WTC11 (cell line): ENCODE measurements around the gene ALDH3B1. TPM values are rescaled to one million over a fixed set of nuclear protein-coding genes. Genes with fewer than 3 reads are reported as not detected.

ENCODE experiments used
- ATAC-seq: fragments of 200-7000 bp; cut with Tn5 transposase; 2 replicates; pipeline ENCODE4 v1.10.0; 2021; ENCODE audit warnings: mild to moderate bottlenecking, moderate library complexity
- CTCF ChIA-PET: fragments of 300-600 bp; sonication (Branson Sonifier 250); formaldehyde crosslinking; loops from one replicate; lab custom pipeline; 2021; ENCODE audit warnings: antibody characterized with exemption; lab: Charles Lee
- POLR2A ChIA-PET: fragments of 350-600 bp; sonication (Branson Sonifier 250); formaldehyde crosslinking; loops from one replicate; lab custom pipeline; 2021; ENCODE audit warnings: antibody characterized with exemption; lab: Charles Lee
- DNase-seq: peaks from one replicate; pipeline ENCODE4 v3.0.0; 2021; ENCODE audit warnings: low spot score
- H3K27ac Mint-ChIP-seq: 2 replicates; pipeline ENCODE4 v1.8.0; 2021; ENCODE audit warnings: mixed read lengths
- H3K27me3 Mint-ChIP-seq: 2 replicates; pipeline ENCODE4 v1.8.0; 2021; ENCODE audit warnings: low read depth, mild to moderate bottlenecking, moderate library complexity, mixed read lengths
- H3K36me3 Mint-ChIP-seq: 2 replicates; pipeline ENCODE4 v1.8.0; 2021; ENCODE audit warnings: mixed read lengths
- H3K4me1 Mint-ChIP-seq: 2 replicates; pipeline ENCODE4 v1.8.0; 2022; ENCODE audit warnings: mixed read lengths
- H3K4me3 Mint-ChIP-seq: 2 replicates; pipeline ENCODE4 v1.8.0; 2021; ENCODE audit warnings: mild to moderate bottlenecking, moderate library complexity, mixed read lengths
- H3K9me3 Mint-ChIP-seq: 2 replicates; pipeline ENCODE4 v1.8.0; 2021; ENCODE audit warnings: mixed read lengths
- AFF4 ChIP-seq: sonication (generic); formaldehyde crosslinking; IDR thresholded peaks from 2 replicates; pipeline ENCODE4 v1.8.1; 2023; ENCODE audit warnings: mild to moderate bottlenecking, missing genetic modification reagents, borderline replicate concordance
- ELF4 ChIP-seq: sonication (generic); formaldehyde crosslinking; IDR thresholded peaks from 2 replicates; pipeline ENCODE4 v1.8.1; 2022; ENCODE audit warnings: low read depth, mild to moderate bottlenecking, moderate library complexity, missing genetic modification reagents
- GABPB1 ChIP-seq: sonication (generic); formaldehyde crosslinking; IDR thresholded peaks from 2 replicates; pipeline ENCODE4 v1.8.1; 2023; ENCODE audit warnings: mild to moderate bottlenecking, missing genetic modification reagents
- IRF2 ChIP-seq: sonication (generic); formaldehyde crosslinking; IDR thresholded peaks from 2 replicates; pipeline ENCODE4 v1.8.0; 2022; ENCODE audit warnings: low read depth, missing genetic modification reagents, borderline replicate concordance
- JUN ChIP-seq: sonication (generic); formaldehyde crosslinking; IDR thresholded peaks from 2 replicates; pipeline ENCODE4 v1.8.0; 2023; ENCODE audit warnings: mild to moderate bottlenecking, missing genetic modification reagents
- MLX ChIP-seq: sonication (generic); formaldehyde crosslinking; IDR thresholded peaks from 2 replicates; pipeline ENCODE4 v1.8.1; 2023; ENCODE audit warnings: mild to moderate bottlenecking, missing genetic modification reagents, moderate library complexity
- NFYB ChIP-seq: sonication (generic); formaldehyde crosslinking; conservative IDR thresholded peaks from 2 replicates; pipeline ENCODE4 v1.8.0; 2022; ENCODE audit warnings: low read depth, missing genetic modification reagents
- PRRX2 ChIP-seq: fragments of 250-450 bp; sonication (Bioruptor Pico); IDR thresholded peaks from 2 replicates; pipeline ENCODE4 v1.8.0; 2021; ENCODE audit warnings: mild to moderate bottlenecking
- RELA ChIP-seq: sonication (generic); formaldehyde crosslinking; IDR thresholded peaks from 2 replicates; pipeline ENCODE4 v1.8.1; 2022; ENCODE audit warnings: missing genetic modification reagents, mild to moderate bottlenecking, borderline replicate concordance
- RORB ChIP-seq: fragments of 250-450 bp; sonication (Bioruptor Pico); IDR thresholded peaks from 2 replicates; pipeline ENCODE4 v1.9.0; 2021; ENCODE audit warnings: mild to moderate bottlenecking
- ZNF232 ChIP-seq: sonication (generic); formaldehyde crosslinking; IDR thresholded peaks from 2 replicates; pipeline ENCODE4 v1.8.0; 2022; ENCODE audit warnings: mild to moderate bottlenecking, missing genetic modification reagents
- ZNF263 ChIP-seq: sonication (generic); formaldehyde crosslinking; IDR thresholded peaks from 2 replicates; pipeline ENCODE4 v1.8.1; 2022; ENCODE audit warnings: low read depth, mild to moderate bottlenecking, moderate library complexity, missing genetic modification reagents
- ZNF425 ChIP-seq: fragments of 250-450 bp; sonication (Bioruptor Pico); conservative IDR thresholded peaks from 2 replicates; pipeline ENCODE4 v1.9.0; 2021; ENCODE audit warnings: mild to moderate bottlenecking
- ZSCAN18 ChIP-seq: fragments of 250-450 bp; sonication (Bioruptor Pico); IDR thresholded peaks from 2 replicates; pipeline ENCODE4 v2.1.2; 2022; ENCODE audit warnings: mild to moderate bottlenecking, moderate library complexity
- total RNA-seq: library from RNA; stranded (reverse); gene quantifications from 3 replicates; pipeline ENCODE4 v1.2.3, GENCODE V29; 2021
- TF ChIP-seq, protein P1 (sequence below): fragments of 250-450 bp; sonication (Bioruptor Pico); IDR thresholded peaks from 2 replicates; pipeline ENCODE4 v1.9.0; 2021; ENCODE audit warnings: mild to moderate bottlenecking, borderline replicate concordance
- TF ChIP-seq, protein P2 (sequence below): sonication (generic); formaldehyde crosslinking; IDR thresholded peaks from 2 replicates; pipeline ENCODE4 v1.8.0; 2022; ENCODE audit warnings: mild to moderate bottlenecking, missing genetic modification reagents

ALDH3B1 gene
- total RNA-seq, 1 experiment from 2014 or later: 0.46 TPM

- H3K4me1 Mint-ChIP-seq: peaks cover 6% of the 10 kb centered on the region
- CTCF ChIA-PET: interaction anchor here (0.9 kb wide), 1 partner anchor 8 kb away, joined by 3 read pairs; no protein-coding TSS in a partner anchor
- no peaks in the 10 kb centered on the region for H3K9me3 Mint-ChIP-seq
- no peak for TF ChIP-seq JUN
- TF ChIP-seq ELF4 (CRISPR knock-in tag): no peak
- TF ChIP-seq IRF2 (CRISPR knock-in tag): no peak
- TF ChIP-seq, protein P1, sequence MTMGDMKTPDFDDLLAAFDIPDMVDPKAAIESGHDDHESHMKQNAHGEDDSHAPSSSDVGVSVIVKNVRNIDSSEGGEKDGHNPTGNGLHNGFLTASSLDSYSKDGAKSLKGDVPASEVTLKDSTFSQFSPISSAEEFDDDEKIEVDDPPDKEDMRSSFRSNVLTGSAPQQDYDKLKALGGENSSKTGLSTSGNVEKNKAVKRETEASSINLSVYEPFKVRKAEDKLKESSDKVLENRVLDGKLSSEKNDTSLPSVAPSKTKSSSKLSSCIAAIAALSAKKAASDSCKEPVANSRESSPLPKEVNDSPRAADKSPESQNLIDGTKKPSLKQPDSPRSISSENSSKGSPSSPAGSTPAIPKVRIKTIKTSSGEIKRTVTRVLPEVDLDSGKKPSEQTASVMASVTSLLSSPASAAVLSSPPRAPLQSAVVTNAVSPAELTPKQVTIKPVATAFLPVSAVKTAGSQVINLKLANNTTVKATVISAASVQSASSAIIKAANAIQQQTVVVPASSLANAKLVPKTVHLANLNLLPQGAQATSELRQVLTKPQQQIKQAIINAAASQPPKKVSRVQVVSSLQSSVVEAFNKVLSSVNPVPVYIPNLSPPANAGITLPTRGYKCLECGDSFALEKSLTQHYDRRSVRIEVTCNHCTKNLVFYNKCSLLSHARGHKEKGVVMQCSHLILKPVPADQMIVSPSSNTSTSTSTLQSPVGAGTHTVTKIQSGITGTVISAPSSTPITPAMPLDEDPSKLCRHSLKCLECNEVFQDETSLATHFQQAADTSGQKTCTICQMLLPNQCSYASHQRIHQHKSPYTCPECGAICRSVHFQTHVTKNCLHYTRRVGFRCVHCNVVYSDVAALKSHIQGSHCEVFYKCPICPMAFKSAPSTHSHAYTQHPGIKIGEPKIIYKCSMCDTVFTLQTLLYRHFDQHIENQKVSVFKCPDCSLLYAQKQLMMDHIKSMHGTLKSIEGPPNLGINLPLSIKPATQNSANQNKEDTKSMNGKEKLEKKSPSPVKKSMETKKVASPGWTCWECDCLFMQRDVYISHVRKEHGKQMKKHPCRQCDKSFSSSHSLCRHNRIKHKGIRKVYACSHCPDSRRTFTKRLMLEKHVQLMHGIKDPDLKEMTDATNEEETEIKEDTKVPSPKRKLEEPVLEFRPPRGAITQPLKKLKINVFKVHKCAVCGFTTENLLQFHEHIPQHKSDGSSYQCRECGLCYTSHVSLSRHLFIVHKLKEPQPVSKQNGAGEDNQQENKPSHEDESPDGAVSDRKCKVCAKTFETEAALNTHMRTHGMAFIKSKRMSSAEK (CRISPR knock-in tag): no peak
- no peak for TF ChIP-seq NFYB (CRISPR knock-in tag)
- TF ChIP-seq AFF4: no peak
- no peak for TF ChIP-seq RORB (CRISPR knock-in tag)
- no peak for TF ChIP-seq MLX (CRISPR knock-in tag)
- TF ChIP-seq, all 79 proteins: peak for 0
- POLR2A ChIA-PET: no interaction called here
- ATAC-seq: no peak
- DNase-seq: no peak
- peaks cover 7% of the 10 kb centered on the region; the same call in 1 of the 2 replicates for H3K36me3 Mint-ChIP-seq
- H3K27me3 Mint-ChIP-seq: no peaks in the 10 kb centered on the region
- H3K27ac Mint-ChIP-seq: no peak overlapping the region
- no peak overlapping the region for H3K4me3 Mint-ChIP-seq
Measured at GRCh38 chr11:68048681-68049508, 38.8 kb downstream of the ALDH3B1 start.

- H3K27me3 Mint-ChIP-seq: no peaks in the 10 kb centered on the region
- H3K27ac Mint-ChIP-seq: no peak overlapping the region
- ChIA-PET POLR2A (interaction anchor here (0.6 kb wide), 1 partner anchor 61 kb away, joined by 3 read pairs; no protein-coding TSS in a partner anchor), CTCF (interaction anchor here (0.7 to 2.2 kb wide), 5 partner anchors 8 to 41 kb away, joined by 3 to 7 read pairs (median 3); no protein-coding TSS in a partner anchor)
- H3K4me1 Mint-ChIP-seq: peaks cover 6% of the 10 kb centered on the region
- H3K9me3 Mint-ChIP-seq: no peaks in the 10 kb centered on the region
- H3K36me3 Mint-ChIP-seq: peaks cover 12% of the 10 kb centered on the region
- DNase-seq (no peak), ATAC-seq (no peak)
- no peak overlapping the region for H3K4me3 Mint-ChIP-seq
- TF ChIP-seq, protein P2, sequence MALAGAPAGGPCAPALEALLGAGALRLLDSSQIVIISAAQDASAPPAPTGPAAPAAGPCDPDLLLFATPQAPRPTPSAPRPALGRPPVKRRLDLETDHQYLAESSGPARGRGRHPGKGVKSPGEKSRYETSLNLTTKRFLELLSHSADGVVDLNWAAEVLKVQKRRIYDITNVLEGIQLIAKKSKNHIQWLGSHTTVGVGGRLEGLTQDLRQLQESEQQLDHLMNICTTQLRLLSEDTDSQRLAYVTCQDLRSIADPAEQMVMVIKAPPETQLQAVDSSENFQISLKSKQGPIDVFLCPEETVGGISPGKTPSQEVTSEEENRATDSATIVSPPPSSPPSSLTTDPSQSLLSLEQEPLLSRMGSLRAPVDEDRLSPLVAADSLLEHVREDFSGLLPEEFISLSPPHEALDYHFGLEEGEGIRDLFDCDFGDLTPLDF: no peak
- TF ChIP-seq ZNF263 (CRISPR knock-in tag) (no peak), RORB (CRISPR knock-in tag) (no peak), RELA (CRISPR knock-in tag) (no peak), GABPB1 (CRISPR knock-in tag) (no peak), ZNF425 (no peak), ZNF232 (CRISPR knock-in tag) (no peak), PRRX2 (no peak), ZSCAN18 (no peak)
Measured at GRCh38 chr11:68049509-68050370, 39.6 kb downstream of the ALDH3B1 start.
